ENCODE measurements around the gene CDV3. TPM values are rescaled to one million over a fixed set of nuclear protein-coding genes. Genes with fewer than 3 reads are reported as not detected.

The CDV3 gene

DNA sequence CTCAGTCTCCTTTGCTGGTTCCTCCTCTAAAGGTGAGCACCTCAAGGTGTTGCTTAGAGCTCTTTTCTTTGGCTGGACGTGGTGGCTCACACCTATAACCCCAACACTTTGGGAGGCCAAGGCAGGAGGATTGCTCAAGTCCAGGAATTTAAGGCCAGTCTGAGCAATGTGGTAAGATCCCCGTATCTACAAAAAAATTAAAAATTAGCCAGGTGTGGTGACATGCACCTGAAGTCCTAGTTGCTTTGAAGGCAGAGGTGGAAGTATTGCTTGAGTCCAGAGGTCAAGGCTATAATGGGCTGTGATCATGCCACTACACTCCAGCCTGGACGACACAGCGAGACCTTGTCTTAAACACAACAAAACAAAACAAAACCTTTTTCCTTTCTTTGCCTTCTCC is 60.0 kb downstream of the CDV3 start:
- H3K27me3 ChIP-seq (ENCODE audit: insufficient read depth, low read length, poor library complexity), result no peaks in the 10 kb centered on the region
- no peak overlapping the region for H3K18ac ChIP-seq (ENCODE audit: low read length)
- no peak overlapping the region for H3K27ac ChIP-seq (ENCODE audit: low read depth, low read length)
- no peak for DNase-seq
- no peaks in the 10 kb centered on the region for H3K4me1 ChIP-seq (ENCODE audit: control insufficient read depth, low read depth, low read length)
- no peak overlapping the region for H3K56ac ChIP-seq (ENCODE audit: low read length)
- no CpG with 5 or more reads among the region's 4 CpGs for WGBS (ENCODE audit: extremely low coverage, insufficient coverage, low lambda C conversion rate)
- H2BK120ac ChIP-seq (ENCODE audit: low read depth, low read length), result no peak overlapping the region
- H3K4me3 ChIP-seq (ENCODE audit: low read length), result no peak overlapping the region
- no peak overlapping the region for H3K4ac ChIP-seq (ENCODE audit: low read depth, low read length)
- H3K79me1 ChIP-seq (ENCODE audit: low read length), result peaks cover 4% of the 10 kb centered on the region
- H4K5ac ChIP-seq (ENCODE audit: low read length), result no peak overlapping the region
- H4K8ac ChIP-seq (ENCODE audit: low read depth, low read length), result no peak overlapping the region
- H3K4me2 ChIP-seq (ENCODE audit: low read length), result no peak overlapping the region
- no peak overlapping the region for H2AK5ac ChIP-seq (ENCODE audit: low read length)
- H3K79me2 ChIP-seq (ENCODE audit: control insufficient read depth, insufficient read depth, low read length), result peaks cover 1% of the 10 kb centered on the region
- no peak overlapping the region for H3K9ac ChIP-seq (ENCODE audit: low read length)
- no peak overlapping the region for H2BK5ac ChIP-seq (ENCODE audit: low read length)
- H3K36me3 ChIP-seq (ENCODE audit: control insufficient read depth, insufficient read depth, low read length), result peaks cover 6% of the 10 kb centered on the region
- no peak overlapping the region for H2BK15ac ChIP-seq (replicated peaks; ENCODE audit: low read depth)
- no peak overlapping the region for H3K23ac ChIP-seq (ENCODE audit: low read length)

Small RNAs within 50 kb of the gene (small RNA-seq; reads per million reads assigned to genes)
- not detected for gene AC022296.2 (ENCODE audit: insufficient read depth)
- not detected for gene RF00438 (ENCODE audit: insufficient read depth)

Data from mesendoderm (in vitro differentiated cells).